ENCODE results near the gene PIGQ.

PIGQ gene

GRCh38 chr16:572865-573650, 3.3 kb downstream of the PIGQ start:
- no peak for TF ChIP-seq EZH2phosphoT487 (IDR thresholded peaks at IDR 0.05; ENCODE audit: low read depth)

GRCh38 chr16:574021-574760, 4.4 kb downstream of the PIGQ start:
- no peaks in the 10 kb centered on the region for H4K20me1 ChIP-seq (ENCODE audit: insufficient read depth, low read length)
- no peak overlapping the region for H3K9ac ChIP-seq (ENCODE audit: low read length)
- H3K36me3 ChIP-seq (replicated peaks; ENCODE audit: low read depth, low read length) = no peaks in the 10 kb centered on the region
- no peak overlapping the region for H3K27ac ChIP-seq (ENCODE audit: low read length)
- no peak overlapping the region for H3K4me2 ChIP-seq (ENCODE audit: low read length)
- peaks cover 14% of the 10 kb centered on the region for H3K79me2 ChIP-seq (ENCODE audit: low read length)
- no peaks in the 10 kb centered on the region for H3K27me3 ChIP-seq (ENCODE audit: low read depth, low read length)
- no peak overlapping the region for H3K4me3 ChIP-seq (ENCODE audit: low read length)
- TF ChIP-seq CTCF (IDR thresholded peaks at IDR 0.05; ENCODE audit: low read depth, low read length) (no peak), EZH2phosphoT487 (IDR thresholded peaks at IDR 0.05; ENCODE audit: low read depth) (no peak)
- H3K9me3 ChIP-seq (ENCODE audit: insufficient read depth, low read length) = no peaks in the 10 kb centered on the region
- no peak overlapping the region for H2AFZ ChIP-seq (ENCODE audit: low read depth, low read length)
- H3K4me1 ChIP-seq (ENCODE audit: low read length) = peaks cover under 1% of the 10 kb centered on the region; the same call in 1 of the 2 replicates

More at GRCh38 chr16:572865-573650, 3.3 kb downstream of the PIGQ start:
- Histone ChIP-seq H3K9me3 (ENCODE audit: insufficient read depth, low read length) (no peaks in the 10 kb centered on the region), H3K4me1 (ENCODE audit: low read length) (peaks cover 12% of the 10 kb centered on the region), H3K4me2 (ENCODE audit: low read length) (no peak overlapping the region), H3K4me3 (ENCODE audit: low read length) (no peak overlapping the region), H2AFZ (ENCODE audit: low read depth, low read length) (no peak overlapping the region), H3K79me2 (ENCODE audit: low read length) (peaks cover 14% of the 10 kb centered on the region), H3K9ac (ENCODE audit: low read length) (no peak overlapping the region), H3K27me3 (ENCODE audit: low read depth, low read length) (no peaks in the 10 kb centered on the region), H3K36me3 (replicated peaks; ENCODE audit: low read depth, low read length) (no peaks in the 10 kb centered on the region), H4K20me1 (ENCODE audit: insufficient read depth, low read length) (no peaks in the 10 kb centered on the region), H3K27ac (ENCODE audit: low read length) (no peak overlapping the region)

GRCh38 chr16:575354-576196, 5.8 kb downstream of the PIGQ start:
- Histone ChIP-seq H4K20me1 (ENCODE audit: insufficient read depth, low read length) (no peaks in the 10 kb centered on the region), H3K4me3 (ENCODE audit: low read length) (no peak overlapping the region), H3K9ac (ENCODE audit: low read length) (no peak overlapping the region), H3K27ac (ENCODE audit: low read length) (no peak overlapping the region), H3K9me3 (ENCODE audit: insufficient read depth, low read length) (no peaks in the 10 kb centered on the region), H3K27me3 (ENCODE audit: low read depth, low read length) (no peaks in the 10 kb centered on the region), H3K36me3 (replicated peaks; ENCODE audit: low read depth, low read length) (no peaks in the 10 kb centered on the region), H3K4me2 (ENCODE audit: low read length) (no peak overlapping the region), H3K4me1 (ENCODE audit: low read length) (no peaks in the 10 kb centered on the region), H3K79me2 (ENCODE audit: low read length) (peaks cover 7% of the 10 kb centered on the region), H2AFZ (ENCODE audit: low read depth, low read length) (no peak overlapping the region)
- TF ChIP-seq EZH2phosphoT487 (IDR thresholded peaks at IDR 0.05; ENCODE audit: low read depth) (no peak), CTCF (IDR thresholded peaks at IDR 0.05; ENCODE audit: low read depth, low read length) (no peak)

GRCh38 chr16:576197-576822, 6.5 kb downstream of the PIGQ start:
- Histone ChIP-seq H3K4me1 (ENCODE audit: low read length) (no peaks in the 10 kb centered on the region), H3K79me2 (ENCODE audit: low read length) (no peaks in the 10 kb centered on the region), H2AFZ (ENCODE audit: low read depth, low read length) (no peak overlapping the region), H3K27ac (ENCODE audit: low read length) (no peak overlapping the region), H3K36me3 (replicated peaks; ENCODE audit: low read depth, low read length) (no peaks in the 10 kb centered on the region), H3K4me2 (ENCODE audit: low read length) (no peak overlapping the region), H3K9ac (ENCODE audit: low read length) (no peak overlapping the region), H3K9me3 (ENCODE audit: insufficient read depth, low read length) (no peaks in the 10 kb centered on the region), H3K27me3 (ENCODE audit: low read depth, low read length) (no peaks in the 10 kb centered on the region), H4K20me1 (ENCODE audit: insufficient read depth, low read length) (no peaks in the 10 kb centered on the region), H3K4me3 (ENCODE audit: low read length) (no peak overlapping the region)
- no peak for TF ChIP-seq EZH2phosphoT487 (IDR thresholded peaks at IDR 0.05; ENCODE audit: low read depth)
- no peak for TF ChIP-seq CTCF (IDR thresholded peaks at IDR 0.05; ENCODE audit: low read depth, low read length)
